ENCODE data around the gene NXPE4.

DNA sequence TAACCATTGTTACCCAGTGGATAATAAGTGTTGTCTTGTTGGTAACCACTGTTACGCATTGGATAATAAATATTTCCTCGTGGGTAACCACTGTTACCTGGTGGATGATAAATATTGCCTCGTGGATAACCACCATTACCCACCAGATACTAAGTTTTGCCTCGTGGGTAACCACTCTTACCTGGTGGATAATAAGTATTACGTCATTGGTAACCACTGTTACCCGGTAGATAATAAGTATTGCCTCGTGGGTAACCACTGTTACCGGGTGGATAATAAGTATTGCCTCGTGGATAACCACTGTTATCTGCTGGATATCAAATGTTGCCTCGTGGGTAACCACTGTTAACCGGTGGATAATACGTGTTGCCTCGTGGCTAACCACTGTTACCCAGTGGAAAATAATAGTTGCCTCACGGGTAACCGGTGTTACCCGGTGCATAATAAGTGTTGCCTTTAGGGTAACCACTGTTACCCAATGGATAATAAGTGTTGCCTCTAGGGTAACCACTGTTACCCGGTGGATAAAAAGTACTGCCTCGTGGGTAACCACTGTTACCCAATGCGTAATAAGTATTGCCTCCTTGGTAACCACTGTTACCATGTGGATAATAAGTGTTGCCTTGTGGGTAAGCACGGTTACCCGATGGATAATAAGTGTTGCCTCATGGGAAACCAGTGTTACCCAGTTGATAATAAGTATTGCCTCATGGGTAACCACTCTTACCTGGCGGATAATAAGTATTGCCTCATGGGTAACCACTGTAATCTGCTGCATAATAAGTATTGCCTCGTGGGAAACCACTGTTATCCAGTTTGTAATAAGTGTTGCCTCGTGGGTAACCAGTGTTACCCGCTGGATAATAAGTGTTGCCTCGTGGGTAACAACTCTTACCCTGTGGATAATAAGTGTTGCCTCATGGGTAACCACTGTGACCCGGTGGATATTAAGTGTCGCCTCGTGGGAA, 21.9 kb upstream of the NXPE4 start:
- TF ChIP-seq, protein P1, sequence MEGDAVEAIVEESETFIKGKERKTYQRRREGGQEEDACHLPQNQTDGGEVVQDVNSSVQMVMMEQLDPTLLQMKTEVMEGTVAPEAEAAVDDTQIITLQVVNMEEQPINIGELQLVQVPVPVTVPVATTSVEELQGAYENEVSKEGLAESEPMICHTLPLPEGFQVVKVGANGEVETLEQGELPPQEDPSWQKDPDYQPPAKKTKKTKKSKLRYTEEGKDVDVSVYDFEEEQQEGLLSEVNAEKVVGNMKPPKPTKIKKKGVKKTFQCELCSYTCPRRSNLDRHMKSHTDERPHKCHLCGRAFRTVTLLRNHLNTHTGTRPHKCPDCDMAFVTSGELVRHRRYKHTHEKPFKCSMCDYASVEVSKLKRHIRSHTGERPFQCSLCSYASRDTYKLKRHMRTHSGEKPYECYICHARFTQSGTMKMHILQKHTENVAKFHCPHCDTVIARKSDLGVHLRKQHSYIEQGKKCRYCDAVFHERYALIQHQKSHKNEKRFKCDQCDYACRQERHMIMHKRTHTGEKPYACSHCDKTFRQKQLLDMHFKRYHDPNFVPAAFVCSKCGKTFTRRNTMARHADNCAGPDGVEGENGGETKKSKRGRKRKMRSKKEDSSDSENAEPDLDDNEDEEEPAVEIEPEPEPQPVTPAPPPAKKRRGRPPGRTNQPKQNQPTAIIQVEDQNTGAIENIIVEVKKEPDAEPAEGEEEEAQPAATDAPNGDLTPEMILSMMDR (IDR thresholded peaks at IDR 0.05) = no peak
- TF ChIP-seq, protein P2, sequence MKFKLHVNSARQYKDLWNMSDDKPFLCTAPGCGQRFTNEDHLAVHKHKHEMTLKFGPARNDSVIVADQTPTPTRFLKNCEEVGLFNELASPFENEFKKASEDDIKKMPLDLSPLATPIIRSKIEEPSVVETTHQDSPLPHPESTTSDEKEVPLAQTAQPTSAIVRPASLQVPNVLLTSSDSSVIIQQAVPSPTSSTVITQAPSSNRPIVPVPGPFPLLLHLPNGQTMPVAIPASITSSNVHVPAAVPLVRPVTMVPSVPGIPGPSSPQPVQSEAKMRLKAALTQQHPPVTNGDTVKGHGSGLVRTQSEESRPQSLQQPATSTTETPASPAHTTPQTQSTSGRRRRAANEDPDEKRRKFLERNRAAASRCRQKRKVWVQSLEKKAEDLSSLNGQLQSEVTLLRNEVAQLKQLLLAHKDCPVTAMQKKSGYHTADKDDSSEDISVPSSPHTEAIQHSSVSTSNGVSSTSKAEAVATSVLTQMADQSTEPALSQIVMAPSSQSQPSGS (CRISPR knock-in tag; IDR thresholded peaks at IDR 0.05; ENCODE audit: borderline replicate concordance, low read depth) = no peak
- TF ChIP-seq RELA (CRISPR knock-in tag; IDR thresholded peaks at IDR 0.05; ENCODE audit: borderline replicate concordance) = no peak
- TF ChIP-seq CREB1 (CRISPR knock-in tag; IDR thresholded peaks at IDR 0.05) = no peak
- TF ChIP-seq KAT7 (CRISPR knock-in tag; IDR thresholded peaks at IDR 0.05; ENCODE audit: borderline replicate concordance) = no peak
- no peak for TF ChIP-seq NR3C1 (CRISPR knock-in tag; conservative IDR thresholded peaks at IDR 0.05; ENCODE audit: low read depth)
- no peak for TF ChIP-seq TEAD4 (CRISPR knock-in tag; IDR thresholded peaks at IDR 0.05)
- TF ChIP-seq ATF1 (CRISPR knock-in tag; IDR thresholded peaks at IDR 0.05) = no peak
- no peak for TF ChIP-seq ZNF423 (CRISPR knock-in tag; IDR thresholded peaks at IDR 0.05)
- no peak for TF ChIP-seq ZNF138 (CRISPR knock-in tag; conservative IDR thresholded peaks at IDR 0.05)
- no peak for TF ChIP-seq NR2C2 (CRISPR knock-in tag; IDR thresholded peaks at IDR 0.05)
- no peak for TF ChIP-seq ZNF232 (CRISPR knock-in tag; IDR thresholded peaks at IDR 0.05)
- TF ChIP-seq CREM (CRISPR knock-in tag; IDR thresholded peaks at IDR 0.05) = no peak
